DMS79 treated with DMSO at 0.1 percent for 48 hours (cell line): Measurements from ENCODE around the gene HOXC10.

ENCODE experiments used
- DNase-seq: peaks from one replicate; lab custom pipeline; 2025; lab: John Stamatoyannopoulos, UW

HOXC10 gene

DNA sequence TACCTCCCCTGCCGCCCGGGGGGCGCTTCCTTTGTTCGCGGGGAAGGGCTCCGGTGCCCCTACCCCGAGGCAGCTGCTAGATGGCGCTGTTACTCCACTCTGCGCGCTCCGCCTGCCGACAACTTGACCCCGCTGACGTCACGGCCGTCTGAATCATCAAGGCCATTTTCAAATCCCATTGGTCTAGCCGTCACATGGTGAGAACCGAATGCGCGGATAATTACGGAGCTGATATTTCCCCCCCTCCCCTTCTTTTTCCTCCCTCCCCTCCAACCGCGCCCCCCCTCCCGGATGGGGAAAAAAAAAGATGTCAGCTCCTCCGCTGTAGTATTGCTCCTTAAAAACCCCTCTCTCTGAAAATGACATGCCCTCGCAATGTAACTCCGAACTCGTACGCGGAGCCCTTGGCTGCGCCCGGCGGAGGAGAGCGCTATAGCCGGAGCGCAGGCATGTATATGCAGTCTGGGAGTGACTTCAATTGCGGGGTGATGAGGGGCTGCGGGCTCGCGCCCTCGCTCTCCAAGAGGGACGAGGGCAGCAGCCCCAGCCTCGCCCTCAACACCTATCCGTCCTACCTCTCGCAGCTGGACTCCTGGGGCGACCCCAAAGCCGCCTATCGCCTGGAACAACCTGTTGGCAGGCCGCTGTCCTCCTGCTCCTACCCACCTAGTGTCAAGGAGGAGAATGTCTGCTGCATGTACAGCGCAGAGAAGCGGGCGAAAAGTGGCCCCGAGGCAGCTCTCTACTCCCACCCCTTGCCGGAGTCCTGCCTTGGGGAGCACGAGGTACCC is at the start of gene HOXC10:
HOXC10 (plus strand) TSS at position 246 of the 791 bp plus-strand sequence; CDS start at position 360, 114 bp downstream.
- peak; percentile 77 for DNase-seq

- no peak for DNase-seq
Measured at GRCh38 chr12:53935383-53936341, 49.3 kb upstream of the HOXC10 start.

GRCh38 chr12:53937099-53937498 is 47.8 kb upstream of the HOXC10 start:
- DNase-seq, result no peak

- no peak for DNase-seq
Measured at GRCh38 chr12:53937596-53938325, 47.2 kb upstream of the HOXC10 start.

DNA sequence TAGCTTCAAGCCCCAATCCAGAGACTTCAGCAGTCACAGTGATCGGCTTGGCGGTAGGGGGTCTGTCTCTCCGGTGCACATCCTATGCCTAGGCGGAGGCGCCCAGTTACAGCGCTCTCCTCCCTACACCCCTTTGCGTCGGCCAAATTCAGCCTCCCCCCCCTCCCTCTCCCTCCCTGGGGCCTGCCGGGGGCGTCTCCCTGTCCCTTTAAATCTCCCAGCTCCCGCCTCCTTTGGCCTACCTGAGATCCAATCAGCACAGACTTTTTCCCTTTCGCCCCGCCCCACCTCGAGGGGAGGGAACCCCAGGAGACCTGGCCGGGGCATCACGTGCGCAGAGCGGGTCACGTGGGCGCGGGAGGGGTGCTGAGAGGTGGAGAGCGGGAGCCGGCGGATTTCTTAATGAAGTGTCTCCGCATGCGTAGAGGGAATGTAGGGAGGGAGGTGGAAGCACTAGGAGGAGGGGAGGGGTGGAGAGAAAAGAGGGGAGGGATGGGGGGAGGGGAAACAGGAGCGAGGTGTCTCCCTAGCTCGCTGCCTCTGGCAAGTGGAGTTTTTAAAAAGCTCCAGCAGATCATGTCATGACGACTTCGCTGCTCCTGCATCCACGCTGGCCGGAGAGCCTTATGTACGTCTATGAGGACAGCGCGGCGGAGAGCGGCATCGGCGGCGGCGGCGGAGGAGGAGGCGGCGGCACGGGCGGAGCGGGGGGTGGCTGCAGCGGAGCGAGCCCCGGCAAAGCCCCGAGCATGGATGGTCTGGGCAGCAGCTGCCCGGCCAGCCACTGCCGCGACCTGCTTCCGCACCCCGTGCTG is 46.4 kb upstream of the HOXC10 start, which contains the start of gene HOXC13:
HOXC13 (plus strand) TSS at position 506 of the 815 bp plus-strand sequence; CDS start at position 582, 76 bp downstream.
- DNase-seq, result peak; percentile 88

- DNase-seq, result peak; percentile 2
Measured at GRCh38 chr12:53939141-53940108, 45.5 kb upstream of the HOXC10 start.

DNA sequence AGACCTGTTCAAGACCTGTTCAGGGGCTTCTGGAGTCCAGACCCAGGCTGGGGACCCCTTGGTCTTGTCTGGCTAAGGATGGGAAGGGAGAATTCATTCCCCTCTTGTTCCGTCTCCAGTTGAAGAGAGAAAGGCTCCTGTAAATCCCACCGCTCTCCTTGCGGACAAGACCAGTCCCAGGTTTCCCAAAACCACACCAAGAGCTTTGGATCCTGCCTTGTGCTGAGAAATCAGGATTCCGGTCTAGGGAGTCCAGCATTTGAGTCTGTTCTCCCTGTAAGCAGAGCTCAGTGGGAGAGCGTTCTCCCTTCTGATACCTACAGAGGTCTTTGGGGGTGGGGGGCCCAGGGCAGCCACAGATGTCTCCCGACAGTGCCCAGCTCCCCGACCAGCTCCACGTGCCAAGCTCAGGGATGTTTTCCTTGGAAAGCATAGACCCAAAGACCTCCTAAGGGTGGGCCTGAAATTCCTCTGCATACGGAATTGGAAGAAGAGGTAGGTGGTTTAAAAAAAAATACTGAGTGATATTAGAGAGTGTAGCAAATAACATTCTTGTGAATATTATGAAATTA is 44.4 kb upstream of the HOXC10 start:
- no peak for DNase-seq

- no peak for DNase-seq
Measured at GRCh38 chr12:53941187-53941586, 43.8 kb upstream of the HOXC10 start.

- DNase-seq, result no peak
Measured at GRCh38 chr12:53941750-53942149, 43.2 kb upstream of the HOXC10 start.

DNA sequence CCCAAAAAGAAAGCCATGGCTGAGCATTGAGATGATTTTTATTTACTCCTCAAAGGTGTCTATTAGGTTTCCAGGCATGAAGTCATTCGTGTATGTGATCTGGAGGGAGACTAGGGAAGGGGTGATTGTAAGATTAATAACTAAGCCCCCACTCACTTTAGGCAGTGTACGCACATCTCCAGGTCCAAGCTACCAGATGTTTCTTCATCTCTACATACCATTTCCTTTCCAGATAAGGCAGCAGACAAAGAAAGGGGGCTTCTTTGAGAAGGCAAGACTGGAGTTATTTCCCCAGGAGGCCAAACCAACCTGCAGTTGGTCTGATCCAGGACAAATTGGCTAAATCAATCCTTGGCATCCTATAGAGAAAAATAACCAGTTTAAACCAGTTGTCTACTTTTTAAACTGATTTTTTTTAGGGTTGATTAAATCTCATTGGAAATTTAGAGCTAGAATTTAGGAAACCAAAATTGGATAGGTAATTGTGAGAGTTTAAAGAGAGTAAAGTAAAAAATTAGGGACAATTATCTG is 42.4 kb upstream of the HOXC10 start:
- no peak for DNase-seq

DNA sequence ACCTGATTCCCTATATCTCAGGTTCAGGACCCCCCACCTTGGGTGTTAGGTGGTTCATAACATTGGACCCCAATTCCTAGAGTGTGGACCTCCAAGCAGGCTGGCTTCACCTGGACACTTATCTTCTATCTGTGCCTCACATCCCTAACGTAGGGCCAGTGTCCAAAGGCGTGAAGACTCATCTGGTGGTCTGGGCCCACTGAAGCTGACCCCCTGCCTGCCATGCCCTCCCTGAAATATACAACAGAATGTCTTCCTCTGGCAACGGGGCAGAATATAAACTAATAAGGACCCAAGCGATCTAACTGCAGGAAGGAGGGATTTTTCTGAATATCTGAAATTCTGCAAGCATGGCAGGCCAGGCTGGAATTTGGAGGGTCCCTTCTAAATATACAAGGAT is 40.7 kb upstream of the HOXC10 start:
- no peak for DNase-seq

GRCh38 chr12:53944907-53945847 is 39.8 kb upstream of the HOXC10 start:
- DNase-seq, result no peak

- no peak for DNase-seq
Measured at GRCh38 chr12:53947743-53948142, 37.2 kb upstream of the HOXC10 start.

DNA sequence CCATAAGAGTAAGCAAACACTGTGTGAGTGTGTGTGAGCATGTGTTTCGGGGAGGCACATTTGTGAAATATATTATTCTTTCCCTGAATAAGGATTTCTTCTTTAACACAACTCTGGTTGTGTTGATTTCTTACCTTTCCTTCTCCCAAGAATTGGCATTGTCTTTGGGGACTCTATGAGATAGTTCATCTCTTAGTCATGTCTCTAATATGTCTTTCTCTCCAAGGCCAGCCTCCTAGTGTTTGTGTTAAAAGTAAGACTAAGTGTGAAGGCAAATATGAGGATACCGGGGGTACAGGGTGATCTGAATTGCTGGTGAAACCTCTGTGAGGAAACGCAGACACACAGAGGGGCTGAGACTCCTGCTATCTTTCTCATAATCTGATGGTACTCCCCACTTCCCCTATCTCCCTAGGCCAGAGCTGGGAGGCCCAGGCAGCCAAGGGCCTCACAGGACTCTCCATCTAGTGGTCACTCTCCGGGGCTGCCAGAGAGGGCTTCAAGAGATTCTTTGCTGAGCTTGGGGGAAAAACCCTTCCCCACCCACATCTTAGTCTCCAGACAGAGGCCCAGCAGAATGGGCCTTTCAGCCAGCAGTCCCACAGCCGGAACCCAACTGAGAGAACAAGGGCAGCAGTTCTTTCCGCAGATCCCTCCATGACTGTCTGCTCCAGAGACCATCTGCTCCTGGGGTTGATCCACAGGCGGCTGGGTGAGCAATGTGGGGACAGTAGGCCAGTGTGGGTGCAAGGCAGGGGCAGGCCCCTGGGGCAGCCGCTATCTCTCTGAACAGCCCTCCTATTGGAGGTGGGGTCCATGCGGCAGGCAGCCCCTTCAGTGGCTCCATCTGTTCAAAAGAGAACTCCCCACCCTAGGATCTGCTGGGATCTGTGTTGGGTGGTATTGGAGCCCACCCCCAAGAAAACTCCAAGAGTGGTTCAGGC is 36.0 kb upstream of the HOXC10 start:
- no peak for DNase-seq

- DNase-seq, result peak; percentile 33
Measured at GRCh38 chr12:53949631-53950436, 35.1 kb upstream of the HOXC10 start.

DNA sequence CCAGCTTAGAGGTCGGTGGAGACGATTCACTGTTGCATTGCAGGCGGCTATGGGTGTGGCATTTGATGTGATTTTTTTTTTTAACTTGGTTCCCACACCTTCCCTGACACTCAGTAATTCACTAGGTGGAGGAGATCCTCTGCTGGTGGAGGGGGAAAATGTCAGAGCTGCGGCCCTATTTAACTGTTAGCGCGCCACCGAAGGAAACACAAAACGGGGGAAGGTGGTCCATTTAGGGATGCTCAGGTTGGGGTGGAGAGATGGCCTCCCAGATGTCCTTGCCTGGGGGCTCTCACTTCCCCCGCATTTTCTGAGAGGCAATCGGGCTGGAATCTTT is 34.5 kb upstream of the HOXC10 start:
- DNase-seq, result peak; percentile 5
